Inferior parietal cortex (tissue), 1 donor: ENCODE data around the gene ZNF678.
"Not testable (repeated sequence)": the region's sequence is repeated elsewhere in the genome, so short reads cannot be mapped to it uniquely, and the experiment has no call there.

Source experiments
- DNase-seq: peaks from one replicate; pipeline ENCODE4 v3.0.0-alpha.2; 2016; ENCODE audit errors: extremely low spot score

ZNF678 gene

GRCh38 chr1:227551881-227552280 is 11.5 kb upstream of the ZNF678 start:
- DNase-seq, result not testable (repeated sequence)

- no peak for DNase-seq
Measured at GRCh38 chr1:227556288-227556687, 7.1 kb upstream of the ZNF678 start.

GRCh38 chr1:227557962-227558725 is 5.2 kb upstream of the ZNF678 start:
- DNase-seq, result no peak

GRCh38 chr1:227558732-227559262 is 4.6 kb upstream of the ZNF678 start:
- no peak for DNase-seq

- no peak for DNase-seq
Measured at GRCh38 chr1:227559499-227559898, 3.9 kb upstream of the ZNF678 start.

GRCh38 chr1:227559926-227560325 is 3.4 kb upstream of the ZNF678 start:
- DNase-seq, result no peak

GRCh38 chr1:227560393-227561173 is 2.8 kb upstream of the ZNF678 start:
- DNase-seq, result no peak

GRCh38 chr1:227561241-227561907 is 2.0 kb upstream of the ZNF678 start:
- DNase-seq, result no peak

GRCh38 chr1:227562037-227562436 is 1.3 kb upstream of the ZNF678 start:
- DNase-seq, result no peak

- no peak for DNase-seq
Measured at GRCh38 chr1:227562933-227563323, 428 bp upstream of the ZNF678 start.

- no peak for DNase-seq
Measured at GRCh38 chr1:227567256-227567655, 3.9 kb downstream of the ZNF678 start.

- no peak for DNase-seq
Measured at GRCh38 chr1:227568593-227568992, 5.2 kb downstream of the ZNF678 start.

GRCh38 chr1:227572752-227573151 is 9.4 kb downstream of the ZNF678 start:
- DNase-seq, result no peak

GRCh38 chr1:227574926-227575325 is 11.6 kb downstream of the ZNF678 start:
- no peak for DNase-seq

GRCh38 chr1:227576189-227576588 is 12.8 kb downstream of the ZNF678 start:
- no peak for DNase-seq

GRCh38 chr1:227577500-227577899 is 14.1 kb downstream of the ZNF678 start:
- no peak for DNase-seq

- DNase-seq, result no peak
Measured at GRCh38 chr1:227583354-227583753, 20.0 kb downstream of the ZNF678 start.

GRCh38 chr1:227586733-227587132 is 23.4 kb downstream of the ZNF678 start:
- DNase-seq, result no peak

GRCh38 chr1:227587968-227588367 is 24.6 kb downstream of the ZNF678 start:
- DNase-seq, result no peak

GRCh38 chr1:227588769-227589168 is 25.4 kb downstream of the ZNF678 start:
- DNase-seq, result not testable (repeated sequence)

GRCh38 chr1:227589777-227590176 is 26.4 kb downstream of the ZNF678 start:
- not testable (repeated sequence) for DNase-seq

GRCh38 chr1:227596222-227596621 is 32.9 kb downstream of the ZNF678 start:
- DNase-seq, result not testable (repeated sequence)
